Metanephros (tissue), 1 donor: ENCODE measurements around the gene ANKRA2. TPM values are rescaled to one million over a fixed set of nuclear protein-coding genes. Genes with fewer than 3 reads are reported as not detected.

ENCODE experiments used
- total RNA-seq: library from RNA; depleted of rRNA; stranded (reverse); fragments of >200 nt; gene quantifications from one replicate; pipeline ENCODE4 v1.2.3, GENCODE V29; 2014

Gene ANKRA2
- 44.4 TPM for total RNA-seq

GRCh38 chr5:73565139-73565968 is at the start of gene ANKRA2, which contains the start of gene UTP15:
TSS of gene ANKRA2 (minus strand) at chr5:73565639. CDS start at chr5:73562881, 2,758 bp downstream.
TSS of gene UTP15 (plus strand) at chr5:73565743. CDS start at chr5:73567345, 1,602 bp downstream.

Other genes with a start within 250 kb of the ANKRA2 start
- gene FOXD1, start 116.9 kb downstream of the ANKRA2 start, total RNA-seq = 13.9 TPM
- 498 TPM for gene BTF3, start 67.2 kb downstream of the ANKRA2 start, total RNA-seq
- 18.8 TPM for gene UTP15, start 104 bp upstream of the ANKRA2 start, total RNA-seq
- gene ARHGEF28, start 60.6 kb upstream of the ANKRA2 start, total RNA-seq = 63.9 TPM